ENCODE measurements around the gene CAMTA1.

Gene CAMTA1

GRCh38 chr1:7430691-7431090 lies 645.4 kb downstream of the CAMTA1 start:
- DNase-seq: no peak

GRCh38 chr1:7432102-7432899 lies 647.0 kb downstream of the CAMTA1 start:
- DNase-seq: no peak

DNA sequence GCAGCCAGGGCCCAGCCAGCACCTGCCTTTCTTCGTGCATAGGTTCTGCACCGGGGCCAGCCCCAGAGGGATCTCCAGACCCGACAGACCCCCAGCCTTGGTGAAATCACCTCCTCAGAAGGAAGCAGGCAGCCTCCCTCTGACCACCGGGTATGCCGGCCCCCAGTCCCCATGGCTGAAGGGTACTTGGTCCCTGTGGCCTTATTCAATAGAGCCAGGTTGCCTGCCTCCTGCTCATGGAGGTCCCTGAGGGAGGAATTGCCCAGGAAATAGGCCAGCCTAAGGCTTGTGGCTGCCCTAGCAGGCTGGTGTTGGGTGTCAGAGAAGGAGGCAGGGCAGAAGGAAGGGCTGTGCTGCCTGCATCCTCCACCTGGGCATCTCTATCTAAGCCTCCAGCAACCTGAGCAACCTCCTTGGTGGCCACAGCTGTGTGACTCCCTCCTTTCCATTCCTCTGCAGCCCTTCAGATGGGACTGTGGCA lies 647.7 kb downstream of the CAMTA1 start:
- DNase-seq: no peak

DNA sequence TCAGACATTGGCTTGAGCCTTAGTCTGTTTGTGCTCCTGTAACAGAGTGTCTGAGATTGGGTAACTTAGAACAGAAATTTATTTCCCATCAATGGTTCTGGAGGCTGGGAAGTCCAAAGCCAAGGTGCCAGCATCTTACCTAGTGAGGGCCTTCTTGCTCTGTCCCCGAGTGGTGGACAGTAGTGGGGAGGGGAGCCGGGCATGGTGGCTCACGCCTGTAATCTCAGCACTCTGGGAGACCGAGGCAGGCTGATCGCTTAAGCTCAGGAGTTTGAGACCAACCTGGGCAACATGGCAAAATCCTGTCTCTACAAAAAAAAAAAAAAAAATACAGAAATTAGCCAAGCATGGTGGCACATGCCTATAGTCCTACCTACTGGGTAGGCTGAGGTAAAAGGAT lies 649.3 kb downstream of the CAMTA1 start:
- no peak for DNase-seq

GRCh38 chr1:7435276-7436055 lies 650.2 kb downstream of the CAMTA1 start:
- no peak for DNase-seq

GRCh38 chr1:7436056-7437005 lies 651.1 kb downstream of the CAMTA1 start:
- DNase-seq: no peak

GRCh38 chr1:7437036-7437435 lies 651.8 kb downstream of the CAMTA1 start:
- DNase-seq: no peak

DNA sequence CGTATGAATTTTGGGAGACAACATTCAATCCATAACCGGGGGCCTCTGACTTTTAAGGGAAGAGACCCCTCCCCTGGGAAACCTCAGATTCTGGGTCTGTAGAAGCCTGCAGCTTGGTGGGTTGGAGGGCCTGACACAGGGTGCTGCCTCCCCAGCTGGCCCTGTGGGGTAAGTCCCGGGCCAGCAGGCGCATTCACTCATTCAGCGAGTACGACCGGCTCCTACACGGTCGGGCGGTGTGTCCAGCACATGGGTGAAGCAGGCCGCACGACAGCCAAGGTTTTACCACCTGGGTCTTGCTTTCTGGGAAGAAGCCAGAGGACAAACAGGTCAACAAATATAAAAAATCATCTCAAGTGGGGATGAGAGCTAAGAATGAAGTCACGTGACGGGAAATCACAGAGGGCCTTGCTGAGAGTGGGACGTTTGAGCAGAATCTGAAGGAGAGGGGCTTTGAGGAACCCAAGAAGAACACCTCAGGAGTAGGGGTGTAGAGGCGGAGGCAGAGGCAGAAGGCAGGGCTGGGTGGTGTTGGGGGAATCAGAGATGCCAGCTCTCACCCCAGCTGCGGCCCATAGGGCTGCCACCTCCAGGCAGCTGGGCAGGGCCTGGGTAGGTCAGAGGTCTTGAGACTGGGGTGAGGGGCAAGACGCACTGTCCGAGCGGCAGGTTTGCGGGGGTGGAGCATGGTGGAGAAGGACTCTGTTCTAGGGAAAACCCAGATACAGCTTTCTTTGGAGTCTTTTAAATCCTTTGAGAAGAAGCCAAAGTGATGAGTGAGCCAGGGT lies 652.5 kb downstream of the CAMTA1 start:
- no peak for DNase-seq

- no peak for DNase-seq
These were observed 653.1 kb downstream of the CAMTA1 start for GRCh38 chr1:7438396-7438785.

- DNase-seq: no peak
These were observed 653.8 kb downstream of the CAMTA1 start for GRCh38 chr1:7438921-7439655.

DNA sequence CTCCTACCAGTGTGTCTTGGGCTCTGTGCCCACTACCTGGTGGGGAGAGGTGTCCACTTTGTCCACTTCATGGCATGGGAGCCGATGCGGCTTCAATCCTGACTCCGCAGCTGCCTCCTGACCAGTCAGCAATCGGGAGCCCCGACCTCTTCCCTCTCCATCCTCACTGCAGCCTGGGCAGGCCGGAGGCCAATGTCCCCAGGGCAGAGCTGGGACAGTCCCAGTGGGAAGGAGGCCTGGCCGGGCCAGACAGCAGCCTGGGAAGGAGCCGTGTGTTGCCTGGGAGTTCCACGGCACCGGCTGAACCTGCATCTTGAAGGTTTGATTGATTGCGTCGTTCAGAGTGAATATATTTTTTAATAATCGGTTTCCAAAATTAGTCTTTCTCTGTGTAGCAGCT lies 654.9 kb downstream of the CAMTA1 start:
- no peak for DNase-seq

- no peak for DNase-seq
These were observed 656.0 kb downstream of the CAMTA1 start for GRCh38 chr1:7441143-7441841.

- DNase-seq: no peak
These were observed 656.8 kb downstream of the CAMTA1 start for GRCh38 chr1:7442036-7442435.

DNA sequence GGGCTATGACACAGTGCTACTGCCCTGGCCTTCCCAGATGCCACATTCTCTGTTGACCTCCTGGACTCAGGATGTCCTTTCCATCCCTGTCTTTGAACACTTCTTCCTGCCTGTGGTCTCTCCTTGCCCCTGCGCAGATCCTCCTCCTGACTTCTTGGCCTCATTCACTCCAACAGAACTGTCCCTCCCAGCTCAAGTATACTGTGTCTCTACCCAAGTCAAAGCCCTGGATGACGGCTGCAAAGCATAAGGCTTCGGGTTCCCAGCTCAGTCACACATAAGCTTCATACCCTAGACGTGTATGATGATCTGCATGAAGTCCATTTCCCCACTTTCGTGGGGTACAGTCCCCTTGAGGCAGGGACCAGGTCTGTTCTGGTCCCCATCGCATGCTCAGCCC lies 657.7 kb downstream of the CAMTA1 start:
- no peak for DNase-seq

DNA sequence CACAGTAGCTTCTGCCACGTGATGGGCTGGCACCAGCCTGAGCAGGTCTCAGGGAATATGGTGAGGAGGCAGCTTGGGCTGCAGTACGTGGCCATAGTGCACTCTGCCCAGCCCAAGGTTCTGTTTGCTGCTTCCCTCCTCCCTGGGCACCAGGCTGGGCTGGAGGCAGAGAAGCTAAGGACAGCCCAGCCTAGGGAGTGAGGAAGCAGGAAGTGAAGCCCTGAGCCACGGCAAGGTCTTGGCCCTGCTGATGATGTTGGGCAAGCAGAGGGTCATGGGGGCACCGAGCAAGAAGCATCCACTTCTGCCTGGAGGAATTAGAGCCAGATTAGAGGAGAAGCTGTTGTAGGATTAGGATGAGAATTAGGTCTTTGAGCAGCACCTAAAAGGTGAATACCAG lies 659.1 kb downstream of the CAMTA1 start:
- no peak for DNase-seq

DNA sequence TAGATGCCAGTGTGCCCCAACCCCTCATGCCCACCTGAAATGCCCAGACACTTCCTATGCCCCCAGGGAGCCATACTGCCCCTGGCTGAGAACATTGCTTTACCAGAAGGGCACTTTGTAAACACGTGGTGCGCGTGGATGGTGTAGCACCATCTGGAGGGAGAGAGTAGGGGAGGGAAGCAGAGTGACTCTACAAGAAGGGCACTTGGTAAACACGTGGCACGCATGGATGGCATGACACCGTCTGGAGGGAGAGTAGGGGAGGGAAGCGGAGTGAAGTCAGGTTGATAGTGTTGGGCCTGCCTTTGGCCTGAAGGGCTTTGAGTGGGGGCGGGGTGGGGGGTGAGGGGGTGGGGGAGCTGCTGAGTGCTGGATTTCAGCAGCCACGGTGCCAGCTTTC lies 661.8 kb downstream of the CAMTA1 start:
- no peak for DNase-seq

- DNase-seq: no peak
These were observed 662.5 kb downstream of the CAMTA1 start for GRCh38 chr1:7447736-7448135.

GRCh38 chr1:7448986-7449385 lies 663.7 kb downstream of the CAMTA1 start:
- DNase-seq: no peak

DNA sequence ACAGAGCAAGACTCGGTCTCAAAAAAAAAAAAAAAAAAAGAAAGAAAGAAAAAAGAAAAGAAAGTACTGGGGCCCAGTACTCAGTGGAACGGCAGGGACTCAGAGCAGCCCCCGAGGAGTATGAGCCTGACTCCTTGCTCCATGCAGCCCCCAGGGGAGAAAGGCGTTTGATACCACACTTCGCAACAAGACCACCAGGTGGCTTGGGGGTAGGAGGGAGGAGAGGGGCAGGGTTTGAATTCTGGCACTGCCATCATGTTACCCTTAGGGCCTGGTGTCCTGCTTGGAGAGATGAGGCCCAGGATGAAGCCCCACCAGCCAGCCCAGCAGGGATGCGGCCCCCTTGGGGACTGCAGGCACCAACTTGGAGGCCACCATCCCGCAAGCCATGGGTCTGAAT lies 664.5 kb downstream of the CAMTA1 start:
- DNase-seq: no peak

- no peak for DNase-seq
These were observed 665.6 kb downstream of the CAMTA1 start for GRCh38 chr1:7450838-7451237.

- no peak for DNase-seq
These were observed 667.8 kb downstream of the CAMTA1 start for GRCh38 chr1:7453038-7453437.
